H9 (cell line): ENCODE measurements around the gene KAT2B. TPM values are rescaled to one million over a fixed set of nuclear protein-coding genes. Genes with fewer than 3 reads are reported as not detected.

ENCODE experiments used
- DNase-seq: peaks from one replicate; pipeline ENCODE4 v3.0.0-alpha.2; 2017
- H2AFZ ChIP-seq: one replicate; pipeline ENCODE4 v1.6.1; 2013; ENCODE audit warnings: mild to moderate bottlenecking, low read length, control low read depth, moderate library complexity
- H2AK5ac ChIP-seq: 2 replicates; pipeline ENCODE4 v1.6.1; 2013; ENCODE audit warnings: low read length, control low read depth, mixed read lengths; ENCODE audit not compliant: insufficient read length
- H2BK120ac ChIP-seq: one replicate; pipeline ENCODE4 v1.6.1; 2013; ENCODE audit warnings: low read depth, mild to moderate bottlenecking, low read length, control low read depth, inconsistent platforms; ENCODE audit not compliant: poor library complexity, severe bottlenecking
- H2BK12ac ChIP-seq: 2 replicates; pipeline ENCODE4 v1.6.1; 2013; ENCODE audit warnings: low read length, control low read depth, mixed read lengths, low read depth; ENCODE audit not compliant: insufficient read length
- H2BK15ac ChIP-seq: 2 replicates; pipeline ENCODE4 v1.6.1; 2013; ENCODE audit warnings: low read depth, low read length, control low read depth
- H2BK20ac ChIP-seq: one replicate; pipeline ENCODE4 v1.6.1; 2013; ENCODE audit warnings: low read depth, mild to moderate bottlenecking, low read length, control low read depth, inconsistent platforms; ENCODE audit not compliant: poor library complexity, severe bottlenecking
- H2BK5ac ChIP-seq: 2 replicates; pipeline ENCODE4 v1.6.1; 2013; ENCODE audit warnings: low read length, control low read depth, mixed read lengths; ENCODE audit not compliant: insufficient read length
- H3K14ac ChIP-seq: 2 replicates; pipeline ENCODE4 v1.6.1; 2013; ENCODE audit warnings: low read length, control low read depth; ENCODE audit not compliant: insufficient read depth
- H3K18ac ChIP-seq: 2 replicates; pipeline ENCODE4 v1.6.1; 2013; ENCODE audit warnings: low read depth, mild to moderate bottlenecking, mixed read lengths, low read length, control low read depth; ENCODE audit not compliant: insufficient read length
- H3K23ac ChIP-seq: 2 replicates; pipeline ENCODE4 v1.6.1; 2013; ENCODE audit warnings: low read length, control low read depth, mixed read lengths, low read depth; ENCODE audit not compliant: insufficient read length
- H3K23me2 ChIP-seq: 2 replicates; pipeline ENCODE4 v1.6.1; 2013; ENCODE audit warnings: low read depth, mild to moderate bottlenecking, mixed read lengths, low read length, control low read depth; ENCODE audit not compliant: insufficient read length, poor library complexity, severe bottlenecking
- H3K27ac ChIP-seq: 2 replicates; pipeline ENCODE4 v1.5.1; 2013; ENCODE audit warnings: low read length, control low read depth, mixed read lengths, low read depth; ENCODE audit not compliant: insufficient read length
- H3K27me3 ChIP-seq: 2 replicates; pipeline ENCODE4 v1.6.1; 2013; ENCODE audit warnings: low read length, control low read depth, inconsistent platforms; ENCODE audit not compliant: insufficient read depth
- H3K4ac ChIP-seq: 2 replicates; pipeline ENCODE4 v1.6.1; 2013; ENCODE audit warnings: low read depth, mild to moderate bottlenecking, control low read depth, inconsistent platforms, low read length, moderate library complexity
- H3K4me1 ChIP-seq: 2 replicates; pipeline ENCODE4 v1.6.1; 2013; ENCODE audit warnings: low read length, control low read depth, inconsistent platforms; ENCODE audit not compliant: insufficient read depth
- H3K4me2 ChIP-seq: 2 replicates; pipeline ENCODE4 v1.6.1; 2013; ENCODE audit warnings: low read length, control low read depth, mixed read lengths; ENCODE audit not compliant: insufficient read length, insufficient read depth
- H3K56ac ChIP-seq: 2 replicates; pipeline ENCODE4 v1.6.1; 2013; ENCODE audit warnings: low read depth, mild to moderate bottlenecking, mixed read lengths, low read length, control low read depth; ENCODE audit not compliant: insufficient read length
- H3K79me1 ChIP-seq: 2 replicates; pipeline ENCODE4 v1.6.1; 2013; ENCODE audit warnings: low read depth, mild to moderate bottlenecking, moderate library complexity, low read length, control low read depth, inconsistent platforms; ENCODE audit not compliant: insufficient read depth, poor library complexity, severe bottlenecking
- H3K79me2 ChIP-seq: 2 replicates; pipeline ENCODE4 v1.6.1; 2013; ENCODE audit warnings: low read length, control low read depth, inconsistent platforms; ENCODE audit not compliant: insufficient read depth
- H3K9ac ChIP-seq: 2 replicates; pipeline ENCODE4 v1.6.1; 2013; ENCODE audit warnings: low read length, control low read depth, mixed read lengths; ENCODE audit not compliant: insufficient read length; ENCODE audit errors: extremely low read depth
- H3K9me3 ChIP-seq: one replicate; pipeline ENCODE4 v1.6.1; 2013; ENCODE audit warnings: low read depth, low read length, inconsistent platforms; ENCODE audit not compliant: control insufficient read depth
- H3T11ph ChIP-seq: one replicate; pipeline ENCODE4 v1.6.1; 2013; ENCODE audit warnings: mild to moderate bottlenecking, low read length, control low read depth, inconsistent platforms
- H4K20me1 ChIP-seq: one replicate; pipeline ENCODE4 v1.6.1; 2013; ENCODE audit not compliant: control insufficient read depth, insufficient read length, insufficient read depth
- H4K5ac ChIP-seq: 2 replicates; pipeline ENCODE4 v1.6.1; 2013; ENCODE audit warnings: low read depth, mild to moderate bottlenecking, mixed read lengths, low read length, control low read depth; ENCODE audit not compliant: insufficient read length
- H4K8ac ChIP-seq: replicated peaks from 2 replicates; pipeline ENCODE4 v1.6.1; 2013; ENCODE audit warnings: low read length, control low read depth, mixed read lengths, low read depth; ENCODE audit not compliant: insufficient read length
- H4K91ac ChIP-seq: 2 replicates; pipeline ENCODE4 v1.6.1; 2013; ENCODE audit warnings: low read depth, mild to moderate bottlenecking, moderate library complexity, mixed read lengths, low read length, control low read depth; ENCODE audit not compliant: insufficient read length
- H3K27ac Mint-ChIP-seq, 3 experiments: 2 replicates in 2 of 3; 3 replicates in 1 of 3; pipeline ENCODE4 v1.8.0; 2020 to 2021; ENCODE audit warnings: mixed read lengths in 3 of 3, mild to moderate bottlenecking in 1 of 3, moderate library complexity in 1 of 3
- H3K27me3 Mint-ChIP-seq: 2 replicates; pipeline ENCODE4 v1.8.0; 2021; ENCODE audit warnings: low read depth, mild to moderate bottlenecking, moderate library complexity, mixed read lengths
- H3K36me3 Mint-ChIP-seq, 3 experiments: 2 replicates in 2 of 3; 3 replicates in 1 of 3; pipeline ENCODE4 v1.8.0; 2020 to 2021; ENCODE audit warnings: low read depth in 3 of 3, mixed read lengths in 3 of 3; ENCODE audit not compliant: insufficient read depth in 1 of 3
- H3K4me1 Mint-ChIP-seq, 2 experiments: 2 replicates each; pipeline ENCODE4 v1.8.0; 2020; ENCODE audit warnings: mixed read lengths in 2 of 2
- H3K4me3 Mint-ChIP-seq, 2 experiments: 2 replicates in 1 of 2; 3 replicates in 1 of 2; pipeline ENCODE4 v1.8.0; 2020 to 2021; ENCODE audit warnings: mild to moderate bottlenecking in 2 of 2, mixed read lengths in 2 of 2, moderate library complexity in 1 of 2
- H3K9me3 Mint-ChIP-seq, 2 experiments: 2 replicates in 1 of 2; 3 replicates in 1 of 2; pipeline ENCODE4 v1.8.0; 2020; ENCODE audit warnings: mild to moderate bottlenecking in 2 of 2, mixed read lengths in 2 of 2, moderate library complexity in 1 of 2
- WGBS: extraction: QIAGEN DNeasy Blood & Tissue Kit; methylation state at CpG from one replicate; pipeline ENCODE4 v1.1.7; 2013; ENCODE audit warnings: missing lambda C conversion rate, low lambda C conversion rate, mixed read lengths; ENCODE audit not compliant: insufficient read length; ENCODE audit errors: extremely low coverage; 5-methylcytosine and 5-hydroxymethylcytosine counted together
- total RNA-seq: library from RNA; stranded (reverse); gene quantifications from 2 replicates; pipeline ENCODE4 v1.2.1, GENCODE V29; 2021
- TF ChIP-seq, protein P1 (sequence below): fragments of 200-600 bp; sonication (generic); conservative IDR thresholded peaks from 3 replicates; pipeline ENCODE4 v1.8.0; 2021; ENCODE audit warnings: antibody characterized with exemption, mild to moderate bottlenecking

KAT2B gene
- total RNA-seq, 1 experiment from 2014 or later: 6.3 TPM

DNA sequence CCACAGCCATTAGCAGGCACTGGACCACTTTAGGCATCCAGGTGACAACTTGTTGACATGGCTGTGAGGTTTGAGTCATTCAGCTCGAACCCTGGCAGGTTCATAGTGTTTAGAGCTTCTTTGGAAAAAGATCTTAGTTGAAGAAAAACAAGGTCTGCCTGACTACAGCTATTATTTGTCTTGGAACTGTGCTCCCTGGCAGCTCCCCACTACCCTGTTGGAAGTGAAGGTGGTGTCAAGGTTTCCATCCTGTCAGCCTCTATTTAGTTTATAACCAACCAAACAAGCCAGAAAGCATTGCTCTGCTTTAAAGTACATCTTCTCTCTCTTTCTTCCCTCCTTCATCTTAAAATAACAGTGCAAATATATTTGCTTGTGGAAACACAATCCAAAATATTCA, 56.8 kb downstream of the KAT2B start:
- Histone ChIP-seq H3K23me2 (no peaks in the 10 kb centered on the region), H3K27me3 (no peaks in the 10 kb centered on the region), H3K9me3 (no peaks in the 10 kb centered on the region), H4K8ac (no peak overlapping the region), H3K4me1 (no peaks in the 10 kb centered on the region), H2AK5ac (no peak overlapping the region), H2BK12ac (no peak overlapping the region), H4K5ac (no peak overlapping the region), H4K20me1 (no peaks in the 10 kb centered on the region), H3K56ac (no peak overlapping the region), H4K91ac (no peak overlapping the region), H3K9ac (no peak overlapping the region), H2BK15ac (no peak overlapping the region), H2AFZ (no peak overlapping the region), H2BK5ac (no peak overlapping the region), H3K79me2 (no peaks in the 10 kb centered on the region), H3K18ac (no peak overlapping the region), H3K4ac (no peak overlapping the region), H3K14ac (no peak overlapping the region), H3K79me1 (no peaks in the 10 kb centered on the region), H3T11ph (no peak overlapping the region), H3K23ac (no peak overlapping the region), H3K27ac (no peak overlapping the region), H3K4me2 (no peak overlapping the region), H2BK20ac (no peak overlapping the region), H2BK120ac (no peak overlapping the region)
- H3K27ac Mint-ChIP-seq: no peak overlapping the region
- H3K9me3 Mint-ChIP-seq: no peaks in the 10 kb centered on the region
- H3K4me1 Mint-ChIP-seq: peaks cover 0 to 9% of the 10 kb centered on the region in 2 experiments; a peak in 1 of 4 replicates
- no CpG with 5 or more reads among the region's 1 CpG for WGBS
- no peaks in the 10 kb centered on the region for H3K36me3 Mint-ChIP-seq
- no peaks in the 10 kb centered on the region; the same call in 1 of the 2 replicates for H3K27me3 Mint-ChIP-seq
- no peak for DNase-seq
- H3K4me3 Mint-ChIP-seq: no peak overlapping the region
- TF ChIP-seq, protein P1, sequence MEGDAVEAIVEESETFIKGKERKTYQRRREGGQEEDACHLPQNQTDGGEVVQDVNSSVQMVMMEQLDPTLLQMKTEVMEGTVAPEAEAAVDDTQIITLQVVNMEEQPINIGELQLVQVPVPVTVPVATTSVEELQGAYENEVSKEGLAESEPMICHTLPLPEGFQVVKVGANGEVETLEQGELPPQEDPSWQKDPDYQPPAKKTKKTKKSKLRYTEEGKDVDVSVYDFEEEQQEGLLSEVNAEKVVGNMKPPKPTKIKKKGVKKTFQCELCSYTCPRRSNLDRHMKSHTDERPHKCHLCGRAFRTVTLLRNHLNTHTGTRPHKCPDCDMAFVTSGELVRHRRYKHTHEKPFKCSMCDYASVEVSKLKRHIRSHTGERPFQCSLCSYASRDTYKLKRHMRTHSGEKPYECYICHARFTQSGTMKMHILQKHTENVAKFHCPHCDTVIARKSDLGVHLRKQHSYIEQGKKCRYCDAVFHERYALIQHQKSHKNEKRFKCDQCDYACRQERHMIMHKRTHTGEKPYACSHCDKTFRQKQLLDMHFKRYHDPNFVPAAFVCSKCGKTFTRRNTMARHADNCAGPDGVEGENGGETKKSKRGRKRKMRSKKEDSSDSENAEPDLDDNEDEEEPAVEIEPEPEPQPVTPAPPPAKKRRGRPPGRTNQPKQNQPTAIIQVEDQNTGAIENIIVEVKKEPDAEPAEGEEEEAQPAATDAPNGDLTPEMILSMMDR: no peak
